PC-9 (cell line): ENCODE results near the gene APBB3. TPM values are rescaled to one million over a fixed set of nuclear protein-coding genes. Genes with fewer than 3 reads are reported as not detected.
"Not testable (repeated sequence)": the region's sequence is repeated elsewhere in the genome, so short reads cannot be mapped to it uniquely, and the experiment has no call there.

Experiments
- BruUV-seq: library from RNA; stranded (reverse); fragments of 400-500 nt; replicated peaks from 2 replicates; lab custom pipeline; 2021; lab: Mats Ljungman, UMichigan
- CTCF ChIA-PET: fragments of 300-600 bp; sonication (Branson Sonifier 250); formaldehyde crosslinking; loops from one replicate; lab custom pipeline; 2022; ENCODE audit warnings: antibody characterized with exemption; lab: Charles Lee
- POLR2A ChIA-PET: fragments of 300-600 bp; sonication (Branson Sonifier 250); formaldehyde crosslinking; loops from one replicate; lab custom pipeline; 2022; ENCODE audit warnings: antibody characterized with exemption; ENCODE audit not compliant: unreplicated experiment; lab: Charles Lee
- DNase-seq, 2 experiments: peaks; one replicate each; pipeline versions ENCODE4 v3.0.0 to v3.0.0-alpha.2; 2015 to 2022; ENCODE audit warnings: mixed read lengths in 1 of 2
- H2AFZ ChIP-seq: fragments of 200-600 bp; sonication (generic); 2 replicates; pipeline ENCODE4 v1.8.1; 2017; ENCODE audit warnings: antibody characterized with exemption
- H3F3A ChIP-seq: fragments of 200-600 bp; sonication (generic); 2 replicates; pipeline ENCODE4 v1.8.1; 2017; ENCODE audit warnings: antibody characterized with exemption, mild to moderate bottlenecking, low read depth; ENCODE audit not compliant: insufficient read depth
- H3K27ac ChIP-seq: fragments of 200-600 bp; sonication (generic); 2 replicates; pipeline ENCODE4 v1.6.1; 2016; ENCODE audit warnings: mixed run types
- H3K27me3 ChIP-seq: fragments of 200-600 bp; sonication (generic); 2 replicates; pipeline ENCODE4 v1.6.1; 2016; ENCODE audit warnings: low read depth, mixed run types; ENCODE audit not compliant: insufficient read depth
- H3K36me3 ChIP-seq: fragments of 200-600 bp; sonication (generic); 2 replicates; pipeline ENCODE4 v1.6.1; 2016; ENCODE audit warnings: low read depth, mixed run types
- H3K4me1 ChIP-seq: fragments of 200-600 bp; sonication (generic); replicated peaks from 2 replicates; pipeline ENCODE4 v1.6.1; 2016; ENCODE audit warnings: mixed run types; ENCODE audit not compliant: insufficient read depth
- H3K4me2 ChIP-seq: fragments of 200-600 bp; sonication (generic); 2 replicates; pipeline ENCODE4 v1.6.1; 2017; ENCODE audit warnings: mixed run types
- H3K4me3 ChIP-seq: fragments of 200-600 bp; sonication (generic); 2 replicates; pipeline ENCODE4 v1.6.1; 2016; ENCODE audit warnings: mixed run types
- H3K79me2 ChIP-seq: fragments of 200-600 bp; sonication (generic); 2 replicates; pipeline ENCODE4 v1.6.1; 2017; ENCODE audit warnings: low read depth, mixed run types
- H3K9me2 ChIP-seq: fragments of 200-600 bp; sonication (generic); 2 replicates; pipeline ENCODE4 v1.8.1; 2017; ENCODE audit warnings: mild to moderate bottlenecking; ENCODE audit not compliant: insufficient read depth
- H3K9me3 ChIP-seq: fragments of 200-600 bp; sonication (generic); 2 replicates; pipeline ENCODE4 v1.8.1; 2016; ENCODE audit warnings: low read depth; ENCODE audit not compliant: insufficient read depth
- H4K20me1 ChIP-seq: fragments of 200-600 bp; sonication (generic); 2 replicates; pipeline ENCODE4 v1.8.1; 2017; ENCODE audit not compliant: insufficient read depth
- EZH2 ChIP-seq: fragments of 200-600 bp; sonication (generic); IDR thresholded peaks from 2 replicates; pipeline ENCODE4 v1.8.0; 2017; ENCODE audit warnings: antibody characterized with exemption, low read depth
- intact Hi-C: fragments of 100-400 bp; cut with micrococcal nuclease; formaldehyde crosslinking; loops from one replicate; pipeline ENCODE4 v1.10.0; 2022; ENCODE audit not compliant: unreplicated experiment
- total RNA-seq: library from RNA; stranded (reverse); gene quantifications from 2 replicates; pipeline ENCODE4 v1.2.3, GENCODE V29; 2021
- TF ChIP-seq, protein P1 (sequence below): fragments of 200-600 bp; sonication (generic); conservative IDR thresholded peaks from 2 replicates; pipeline ENCODE4 v1.6.1; 2017; ENCODE audit warnings: mixed run types, antibody characterized with exemption, mild to moderate bottlenecking, moderate library complexity

Gene APBB3
- total RNA-seq, 1 experiment from 2014 or later, result 26.0 TPM

DNA sequence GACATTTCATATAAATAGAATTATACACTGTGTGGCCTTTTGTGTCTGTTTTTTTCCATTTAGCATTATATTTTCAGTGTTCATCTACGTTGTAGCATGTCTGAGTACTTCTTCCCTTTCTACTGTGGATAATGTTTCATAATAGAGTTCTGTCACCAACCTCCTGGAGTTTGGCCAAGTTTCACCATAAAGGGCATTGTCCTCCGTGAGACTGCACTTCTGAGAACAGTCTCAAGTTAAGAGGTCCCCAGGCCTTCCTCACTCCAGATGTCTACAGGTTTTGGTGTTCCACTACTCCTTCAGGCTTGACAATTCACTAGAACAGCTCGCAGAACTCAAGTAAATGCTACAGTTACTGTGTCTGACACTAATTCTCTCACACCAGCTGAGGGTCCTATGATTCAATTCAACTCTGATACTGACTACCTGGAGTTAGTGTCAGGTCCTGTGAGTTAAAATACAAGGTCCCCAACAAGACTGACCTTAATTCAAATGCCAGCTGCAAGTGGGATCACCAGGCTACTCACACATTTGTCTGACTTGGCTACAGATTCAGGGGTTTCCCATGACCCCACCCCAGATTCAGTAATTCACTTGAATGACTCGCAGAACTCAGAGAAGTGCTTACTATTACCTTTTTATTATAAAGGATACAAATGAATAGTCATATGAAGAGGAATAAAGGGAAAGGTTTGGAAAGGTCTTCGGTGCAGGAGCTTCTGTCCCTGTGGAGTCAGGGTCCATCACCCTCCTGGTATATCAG is 31.3 kb upstream of the APBB3 start:
- no peaks in the 10 kb centered on the region for H3K27me3 ChIP-seq
- TF ChIP-seq EZH2, result no peak
- TF ChIP-seq, protein P1, sequence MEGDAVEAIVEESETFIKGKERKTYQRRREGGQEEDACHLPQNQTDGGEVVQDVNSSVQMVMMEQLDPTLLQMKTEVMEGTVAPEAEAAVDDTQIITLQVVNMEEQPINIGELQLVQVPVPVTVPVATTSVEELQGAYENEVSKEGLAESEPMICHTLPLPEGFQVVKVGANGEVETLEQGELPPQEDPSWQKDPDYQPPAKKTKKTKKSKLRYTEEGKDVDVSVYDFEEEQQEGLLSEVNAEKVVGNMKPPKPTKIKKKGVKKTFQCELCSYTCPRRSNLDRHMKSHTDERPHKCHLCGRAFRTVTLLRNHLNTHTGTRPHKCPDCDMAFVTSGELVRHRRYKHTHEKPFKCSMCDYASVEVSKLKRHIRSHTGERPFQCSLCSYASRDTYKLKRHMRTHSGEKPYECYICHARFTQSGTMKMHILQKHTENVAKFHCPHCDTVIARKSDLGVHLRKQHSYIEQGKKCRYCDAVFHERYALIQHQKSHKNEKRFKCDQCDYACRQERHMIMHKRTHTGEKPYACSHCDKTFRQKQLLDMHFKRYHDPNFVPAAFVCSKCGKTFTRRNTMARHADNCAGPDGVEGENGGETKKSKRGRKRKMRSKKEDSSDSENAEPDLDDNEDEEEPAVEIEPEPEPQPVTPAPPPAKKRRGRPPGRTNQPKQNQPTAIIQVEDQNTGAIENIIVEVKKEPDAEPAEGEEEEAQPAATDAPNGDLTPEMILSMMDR, result no peak
- intact Hi-C loops, result no loop called here
- H3K36me3 ChIP-seq, result no peaks in the 10 kb centered on the region
- no peaks in the 10 kb centered on the region for H3K9me3 ChIP-seq
- no peaks in the 10 kb centered on the region for H3F3A ChIP-seq
- no peaks in the 10 kb centered on the region for H3K9me2 ChIP-seq
- H2AFZ ChIP-seq, result no peak overlapping the region
- H3K4me1 ChIP-seq, result no peaks in the 10 kb centered on the region
- no peaks in the 10 kb centered on the region for H3K79me2 ChIP-seq
- CTCF ChIA-PET, result interaction anchor here (0.5 to 0.7 kb wide), 2 partner anchors 25 to 27 kb away, joined by 3 to 5 read pairs; no protein-coding TSS in a partner anchor
- peak; percentile 25 to 44 for DNase-seq
- H3K4me3 ChIP-seq, result no peak overlapping the region
- no peak overlapping the region for H3K27ac ChIP-seq
- no peak overlapping the region for H3K4me2 ChIP-seq
- no TSS peak for BruUV-seq
- POLR2A ChIA-PET, result no interaction called here
- no peaks in the 10 kb centered on the region for H4K20me1 ChIP-seq

DNA sequence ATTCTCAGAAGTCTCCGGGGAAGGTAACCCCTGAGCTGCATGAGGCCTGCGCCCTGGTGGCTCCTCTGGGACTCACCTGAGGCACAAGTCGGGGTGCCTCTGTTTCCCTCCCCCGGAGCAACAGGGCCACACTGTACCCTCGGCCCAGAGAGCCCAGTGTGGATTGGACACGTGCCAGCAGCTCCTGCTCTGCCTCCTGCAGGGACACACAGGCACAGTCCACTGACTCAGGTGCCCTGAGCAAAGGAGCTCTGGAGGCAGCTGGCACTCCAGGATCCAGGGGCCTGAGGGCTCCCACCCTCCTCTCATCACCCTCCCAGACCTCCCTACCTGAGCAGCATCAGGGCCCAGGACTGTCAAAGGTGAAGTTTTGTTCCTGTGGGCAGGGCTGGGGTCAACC is 29.8 kb upstream of the APBB3 start:
- no peaks in the 10 kb centered on the region for H3K36me3 ChIP-seq
- no peaks in the 10 kb centered on the region for H3K9me2 ChIP-seq
- H4K20me1 ChIP-seq, result no peaks in the 10 kb centered on the region
- no peak overlapping the region for H2AFZ ChIP-seq
- no peaks in the 10 kb centered on the region for H3K79me2 ChIP-seq
- no peaks in the 10 kb centered on the region for H3K4me1 ChIP-seq
- TF ChIP-seq, protein P1, result no peak
- TF ChIP-seq EZH2, result no peak
- H3K27ac ChIP-seq, result no peak overlapping the region
- H3F3A ChIP-seq, result no peaks in the 10 kb centered on the region
- intact Hi-C loops, result no loop called here
- ChIA-PET POLR2A (no interaction called here), CTCF (interaction anchor here (0.6 kb wide), 1 partner anchor 64 kb away, joined by 4 read pairs; no protein-coding TSS in a partner anchor)
- DNase-seq, result no peak
- H3K27me3 ChIP-seq, result no peaks in the 10 kb centered on the region
- H3K4me3 ChIP-seq, result no peak overlapping the region
- H3K4me2 ChIP-seq, result no peak overlapping the region
- BruUV-seq, result no TSS peak
- H3K9me3 ChIP-seq, result no peaks in the 10 kb centered on the region

DNA sequence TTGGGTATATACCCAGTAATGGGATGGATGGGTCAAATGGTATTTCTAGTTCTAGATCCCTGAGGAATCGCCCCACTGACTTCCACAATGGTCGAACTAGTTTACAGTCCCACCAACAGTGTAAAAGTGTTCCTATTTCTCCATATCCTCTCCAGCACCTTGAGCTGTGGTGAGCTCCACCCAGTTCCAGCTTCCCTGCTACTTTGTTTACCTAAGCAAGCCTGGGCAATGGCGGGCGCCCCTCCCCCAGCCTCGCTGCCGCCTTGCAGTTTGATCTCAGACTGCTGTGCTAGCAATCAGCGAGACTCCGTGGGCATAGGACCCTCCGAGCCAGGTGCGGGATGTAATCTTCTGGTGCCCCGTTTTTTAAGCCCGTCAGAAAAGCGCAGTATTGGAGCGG is 28.7 kb upstream of the APBB3 start:
- H3K27me3 ChIP-seq, H3K9me3 ChIP-seq, H3K9me2 ChIP-seq, H3K4me2 ChIP-seq, BruUV-seq, POLR2A ChIA-PET, H2AFZ ChIP-seq, H3K4me3 ChIP-seq, CTCF ChIA-PET, H3K4me1 ChIP-seq, H3F3A ChIP-seq, H3K27ac ChIP-seq, H3K36me3 ChIP-seq, intact Hi-C loops, H3K79me2 ChIP-seq, H4K20me1 ChIP-seq: not testable (repeated sequence)
- peak in 1 of 2 experiments; percentile 18 for DNase-seq
